Body of pancreas (tissue), 4 donors: Measurements from ENCODE around the gene HELZ2.

ENCODE experiments used
- CTCF ChIP-seq, 7 experiments: fragments of 450-650 bp in 4 of 7; fragments of 200-600 bp in 3 of 7; sonication (generic) in 3 of 7; IDR thresholded peaks; one replicate each; pipeline ENCODE4 v1.5.1; 2016 to 2019; ENCODE audit warnings: antibody characterized with exemption in 7 of 7
- POLR2A ChIP-seq, 3 donors: fragments of 450-650 bp; IDR thresholded peaks; one replicate each; pipeline ENCODE4 v1.6.1; 2016; ENCODE audit warnings: antibody characterized with exemption in 3 of 3, mild to moderate bottlenecking in 2 of 3

GRCh38 chr20:63596423-63596822 lies 22.4 kb upstream of the HELZ2 start:
- TF ChIP-seq POLR2A (IDR thresholded peaks at IDR 0.05) (no peak), CTCF (IDR thresholded peaks at IDR 0.05) (no peak)
